ENCODE data around the gene PRKCA.

Gene PRKCA

DNA sequence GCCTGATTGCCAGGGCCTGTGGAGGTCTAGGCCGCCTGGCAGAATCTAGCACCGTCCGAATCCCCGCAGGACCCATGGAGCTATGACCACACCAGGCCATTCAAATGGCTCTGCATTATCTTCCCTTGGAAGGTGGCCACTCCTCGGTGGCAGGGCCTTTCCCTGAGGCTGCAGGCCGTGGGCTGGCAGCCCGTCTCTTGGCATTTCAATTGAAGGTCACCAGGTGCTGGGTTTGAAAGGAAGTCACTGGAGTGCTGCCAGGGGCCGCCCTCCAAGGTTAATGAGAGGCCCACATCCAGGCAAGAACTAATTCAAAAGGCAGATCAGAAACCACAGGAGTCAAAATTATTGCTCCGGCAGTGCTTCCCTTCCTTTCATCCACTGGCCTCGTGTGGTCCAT lies 504.8 kb downstream of the PRKCA start:
- DNase-seq (ENCODE audit: low read depth in 2 of 2): no peak

GRCh38 chr17:66809408-66809807 lies 507.0 kb downstream of the PRKCA start:
- DNase-seq (ENCODE audit: low read depth in 2 of 2): no peak

- no peak for DNase-seq (ENCODE audit: low read depth in 2 of 2)
Observed at GRCh38 chr17:66810951-66811682, 508.7 kb downstream of the PRKCA start.

DNA sequence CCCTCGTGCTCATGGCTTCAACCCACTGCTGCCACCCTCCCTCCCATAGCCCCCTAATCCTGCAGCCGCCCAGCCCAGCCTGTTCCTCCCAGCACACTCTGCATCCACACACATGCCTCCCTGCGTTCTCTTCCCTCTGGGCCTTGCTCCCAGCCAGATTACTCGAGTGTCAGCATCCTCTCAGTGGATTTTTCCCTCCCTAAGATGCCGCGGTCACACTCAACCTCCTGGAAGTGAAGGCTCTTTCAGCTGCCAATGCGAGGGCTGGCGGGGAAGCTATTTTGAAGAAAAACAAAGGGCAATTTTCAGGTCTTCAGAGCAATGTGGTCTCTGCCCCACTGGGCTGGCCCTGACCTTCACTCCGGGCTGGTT lies 509.3 kb downstream of the PRKCA start:
- DNase-seq (ENCODE audit: low read depth in 2 of 2): no peak

- DNase-seq (ENCODE audit: low read depth in 2 of 2): no peak
Observed at GRCh38 chr17:66812571-66812970, 510.2 kb downstream of the PRKCA start.

- no peak for DNase-seq (ENCODE audit: low read depth in 2 of 2)
Observed at GRCh38 chr17:66813296-66813695, 510.9 kb downstream of the PRKCA start.

GRCh38 chr17:66814026-66814425 lies 511.6 kb downstream of the PRKCA start:
- DNase-seq (ENCODE audit: low read depth in 2 of 2): no peak

DNA sequence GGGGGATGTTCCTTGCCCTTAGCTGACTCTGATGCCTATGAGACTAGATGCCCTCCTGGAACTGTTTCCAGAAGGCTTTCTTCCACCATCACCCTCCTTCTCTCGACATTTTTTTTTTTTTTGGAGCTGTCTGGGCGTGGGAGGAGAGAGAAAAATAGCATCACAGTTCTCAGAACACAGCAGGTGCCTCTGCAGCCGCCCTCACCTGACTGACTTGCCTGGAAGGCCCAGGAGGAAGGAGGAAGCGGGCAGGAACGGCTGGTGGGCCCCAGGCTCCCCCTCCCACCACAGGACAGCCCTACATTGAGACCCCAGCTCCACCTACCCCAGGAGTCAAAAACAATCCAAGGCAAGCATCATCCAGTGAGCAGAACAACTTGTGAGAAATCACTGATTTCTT lies 512.2 kb downstream of the PRKCA start:
- DNase-seq (ENCODE audit: low read depth in 2 of 2): no peak

- no peak for DNase-seq (ENCODE audit: low read depth in 2 of 2)
Observed at GRCh38 chr17:66817750-66818149, 515.3 kb downstream of the PRKCA start.

- DNase-seq (ENCODE audit: low read depth in 2 of 2): no peak
Observed at GRCh38 chr17:66819466-66819865, 517.1 kb downstream of the PRKCA start.

- DNase-seq (ENCODE audit: low read depth in 2 of 2): no peak
Observed at GRCh38 chr17:66822009-66822408, 519.6 kb downstream of the PRKCA start.

GRCh38 chr17:66826856-66827255 lies 524.4 kb downstream of the PRKCA start:
- no peak for DNase-seq (ENCODE audit: low read depth in 2 of 2)

DNA sequence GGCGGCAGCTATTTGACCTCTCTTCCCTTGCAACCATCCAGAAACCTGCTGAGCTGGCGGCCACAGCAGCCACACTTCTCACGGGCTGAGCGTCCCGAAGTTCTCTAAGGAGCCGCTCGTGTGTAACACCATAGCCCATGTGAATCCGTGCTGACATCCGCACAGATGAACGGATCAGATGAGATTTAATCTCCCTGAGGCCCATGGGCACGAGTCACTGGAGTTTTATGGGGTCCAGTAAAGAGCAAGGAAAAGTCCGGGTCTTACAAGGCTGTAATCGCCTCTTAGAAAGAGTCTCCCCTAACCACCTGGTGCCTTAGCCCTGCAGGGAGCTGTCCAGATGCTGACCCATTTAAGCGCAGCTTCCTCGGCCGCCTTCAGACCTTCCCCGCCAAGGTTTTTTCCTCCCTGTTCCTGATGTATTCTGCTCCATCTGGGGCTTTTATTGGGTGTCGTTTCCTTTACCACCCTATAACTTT lies 527.0 kb downstream of the PRKCA start:
- no peak for DNase-seq (ENCODE audit: low read depth in 2 of 2)

DNA sequence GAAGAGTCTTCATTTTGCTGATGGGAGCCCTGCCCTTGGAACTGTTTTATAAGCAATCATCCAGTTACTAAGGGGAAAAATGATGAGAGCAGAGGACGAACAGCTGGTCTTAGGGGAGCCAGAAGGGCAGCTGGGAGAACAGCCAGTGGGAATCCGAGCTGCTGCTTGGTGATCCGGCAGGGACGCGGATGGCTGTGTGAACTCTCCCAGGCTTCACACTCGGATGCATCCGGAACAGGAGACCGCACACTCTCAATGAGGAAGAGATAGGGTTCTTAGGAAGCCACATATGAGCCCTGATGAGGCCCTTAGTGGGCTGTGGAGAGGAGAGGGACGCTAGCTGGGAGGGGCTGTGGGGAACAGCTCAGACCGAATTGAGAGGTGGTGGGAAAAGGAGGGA lies 527.5 kb downstream of the PRKCA start:
- no peak for DNase-seq (ENCODE audit: low read depth in 2 of 2)

GRCh38 chr17:66830451-66830850 lies 528.0 kb downstream of the PRKCA start:
- no peak for DNase-seq (ENCODE audit: low read depth in 2 of 2)

DNA sequence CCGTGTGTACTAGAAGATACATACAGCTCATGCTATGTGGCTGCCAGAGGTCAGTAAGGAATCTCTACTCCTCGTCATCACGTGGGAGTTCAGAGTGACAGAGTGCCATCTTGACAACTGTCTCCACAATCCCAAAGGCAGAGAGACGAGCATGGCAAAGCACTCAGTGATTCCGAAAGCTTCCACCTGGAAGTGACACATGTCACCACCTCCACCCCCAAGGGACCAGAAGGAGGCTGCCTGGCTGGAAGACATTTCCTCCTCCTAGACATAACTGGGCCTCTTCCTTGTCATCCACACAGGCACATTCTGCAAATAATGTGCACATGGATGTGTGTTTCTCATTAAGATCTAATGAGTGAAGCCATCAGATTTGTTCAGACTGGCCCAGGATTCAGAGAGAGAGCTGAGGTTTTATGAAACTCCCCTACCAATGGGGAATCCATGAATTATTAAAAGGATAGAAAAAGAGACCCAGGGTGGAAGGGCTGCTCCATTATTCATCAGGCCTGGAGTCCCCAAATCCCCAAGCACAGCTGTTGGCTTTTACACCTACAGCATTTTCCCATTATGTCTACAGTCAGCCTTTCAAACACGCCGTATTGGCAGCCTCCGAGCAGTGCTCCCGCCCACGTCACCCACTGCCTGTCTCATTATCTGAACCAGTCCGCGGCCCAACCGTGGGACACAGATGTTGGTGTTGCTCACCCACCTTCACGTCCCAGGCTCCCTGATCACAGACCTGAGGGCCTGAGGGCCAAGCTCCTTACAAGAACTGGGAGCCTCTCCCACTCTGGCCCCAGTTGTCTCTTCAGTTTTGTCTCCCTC lies 529.2 kb downstream of the PRKCA start:
- no peak for DNase-seq (ENCODE audit: low read depth in 2 of 2)

DNA sequence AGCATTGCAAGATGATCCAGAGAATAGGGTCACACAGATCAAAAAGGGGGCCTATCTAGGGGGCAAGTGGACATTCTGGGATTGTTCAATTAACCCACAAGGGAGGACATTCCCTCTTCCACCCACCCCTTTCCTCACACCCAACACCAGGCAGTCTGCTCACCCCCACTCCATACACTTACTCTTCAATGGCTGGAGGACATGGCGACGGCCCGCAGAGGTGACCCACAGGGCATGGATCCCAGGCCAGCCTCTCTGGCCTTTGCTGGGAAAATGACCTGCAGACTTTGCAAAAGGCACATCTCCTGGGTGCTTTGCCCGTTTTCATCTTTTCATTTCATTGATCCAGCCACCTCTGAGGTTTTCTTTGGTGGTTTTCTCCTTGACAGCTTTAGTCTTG lies 530.8 kb downstream of the PRKCA start:
- DNase-seq (ENCODE audit: low read depth in 2 of 2): no peak

DNA sequence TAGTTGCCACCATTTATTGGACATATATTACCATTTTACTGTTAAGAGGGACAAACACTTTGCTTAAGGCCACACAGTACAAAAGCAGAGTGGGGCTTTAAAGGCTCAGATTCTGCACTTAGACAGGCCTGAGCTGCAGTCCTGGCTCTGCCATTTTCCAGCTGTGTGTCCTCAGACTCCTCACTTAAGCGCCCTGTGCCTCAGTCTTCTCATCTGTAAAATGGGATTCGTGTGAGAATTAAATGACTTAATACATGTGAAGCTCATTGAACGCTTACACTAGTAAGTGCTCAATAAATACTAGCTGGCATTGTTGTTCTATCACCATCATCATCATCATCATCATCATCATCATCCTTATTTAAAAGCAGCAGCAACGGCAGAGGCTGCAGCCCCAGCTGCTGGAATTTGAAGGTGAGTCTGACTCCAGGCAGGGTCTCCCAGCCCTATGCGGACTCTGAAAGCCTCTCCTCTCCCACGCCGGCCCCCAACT lies 532.1 kb downstream of the PRKCA start:
- DNase-seq (ENCODE audit: low read depth in 2 of 2): no peak

DNA sequence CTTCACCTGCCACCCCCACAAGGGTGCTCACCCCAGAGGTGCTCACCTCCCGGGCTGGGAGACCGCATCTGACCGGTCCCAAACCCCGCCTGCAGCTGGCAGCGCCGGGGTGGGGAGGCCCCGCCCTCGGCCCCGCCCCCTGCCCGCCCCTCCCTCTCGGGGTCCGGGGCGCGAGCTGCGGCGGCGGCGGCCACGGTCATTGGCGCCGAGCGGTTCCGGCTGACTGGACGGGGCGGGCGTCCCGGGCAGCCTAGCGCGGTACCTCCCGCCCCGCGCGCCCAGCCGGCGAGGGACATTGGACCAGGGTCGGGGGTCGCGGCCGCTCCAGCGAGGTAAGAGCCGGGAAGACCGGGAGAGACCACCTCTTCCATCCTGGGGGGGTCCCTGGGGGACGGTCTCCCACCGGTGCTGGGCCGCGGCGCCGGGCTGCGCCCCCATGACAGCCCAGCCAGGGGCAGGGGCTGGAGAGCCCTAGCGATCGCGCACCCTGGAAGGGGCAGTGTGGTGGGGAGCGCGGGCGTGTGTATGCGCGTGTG lies 532.6 kb downstream of the PRKCA start, which contains the start of gene CACNG5:
Gene CACNG5, plus strand, starts transcription at position 199 of the 536 bp plus-strand sequence. CDS start 42,216 bp downstream, outside the sequence.
- no peak for DNase-seq (ENCODE audit: low read depth in 2 of 2)

GRCh38 chr17:66835476-66835875 lies 533.1 kb downstream of the PRKCA start:
- DNase-seq (ENCODE audit: low read depth in 2 of 2): no peak

DNA sequence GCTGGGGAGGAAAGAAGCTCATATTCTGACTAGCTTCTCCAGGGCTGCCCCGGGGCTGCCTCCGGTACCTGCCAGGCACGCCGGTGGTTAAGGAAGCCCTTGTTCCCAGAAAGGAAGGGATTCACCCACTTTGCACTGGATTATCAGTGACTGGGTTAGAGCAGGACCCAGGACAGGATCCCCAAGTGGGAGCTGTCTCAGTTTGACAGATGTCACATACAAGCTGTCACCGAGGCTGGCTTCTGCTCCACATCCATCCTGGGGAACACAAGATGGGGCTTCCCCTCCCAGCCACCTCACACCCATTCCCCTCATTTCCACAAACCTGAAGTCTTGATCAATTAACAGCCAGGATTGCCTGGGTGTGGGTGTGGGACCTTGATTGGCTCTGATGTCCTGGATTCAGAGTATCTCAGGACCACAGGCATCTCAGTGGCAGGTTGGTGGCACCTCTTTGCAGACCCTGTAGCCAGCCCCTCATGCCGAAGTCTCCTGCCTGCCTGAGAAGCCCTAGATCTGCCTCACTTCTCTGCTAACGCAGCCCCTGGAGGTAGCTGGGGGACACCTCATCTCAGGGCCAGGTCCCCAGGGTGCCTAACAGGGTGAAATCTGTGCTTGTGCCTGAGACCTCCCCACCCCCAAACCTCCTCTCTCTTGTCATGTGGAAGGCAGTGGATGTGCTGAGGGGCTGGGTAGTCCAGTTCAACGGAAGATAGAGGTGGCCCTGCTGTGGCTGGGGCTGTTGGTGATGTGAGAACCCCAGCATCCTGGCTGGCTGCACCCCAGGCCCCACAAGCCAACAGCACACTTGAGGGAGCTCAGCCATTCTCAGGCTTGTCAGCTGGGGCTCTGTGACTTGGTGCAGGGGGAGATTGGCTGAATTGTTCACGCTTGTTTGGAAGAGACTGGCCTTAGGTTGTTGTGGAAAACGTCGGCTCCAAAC lies 533.9 kb downstream of the PRKCA start:
- DNase-seq (ENCODE audit: low read depth in 2 of 2): no peak
